IMR-90 (cell line): ENCODE measurements around the gene ATXN7L3. TPM values are rescaled to one million over a fixed set of nuclear protein-coding genes. Genes with fewer than 3 reads are reported as not detected.

Experiments
- ATAC-seq: fragments of 200-7000 bp; cut with Tn5 transposase; 2 replicates; pipeline ENCODE4 v1.9.1; 2020; ENCODE audit warnings: low read depth, mild to moderate bottlenecking, moderate library complexity
- BruUV-seq: library from RNA; stranded (reverse); fragments of 400-500 nt; replicated peaks from 2 replicates; lab custom pipeline; 2021; lab: Mats Ljungman, UMichigan
- CTCF ChIA-PET: fragments of 300-600 bp; formaldehyde crosslinking; extraction: SDS; loops from one replicate; lab custom pipeline; 2021; ENCODE audit warnings: antibody characterized with exemption; lab: Yijun Ruan, JAX
- POLR2A ChIA-PET: fragments of 300-600 bp; sonication (Branson Sonifier 250); formaldehyde crosslinking; loops from one replicate; lab custom pipeline; 2022; ENCODE audit warnings: antibody characterized with exemption; ENCODE audit not compliant: unreplicated experiment; lab: Charles Lee
- DNase-seq: peaks from one replicate; pipeline ENCODE4 v3.0.0; 2013
- H2AFZ ChIP-seq: replicated peaks from 2 replicates; pipeline ENCODE3; 2013; ENCODE audit warnings: low read length, mild to moderate bottlenecking; ENCODE audit not compliant: poor library complexity
- H2AK5ac ChIP-seq: 2 replicates; pipeline ENCODE4 v1.6.1; 2013; ENCODE audit warnings: low read depth, low read length, inconsistent platforms
- H2AK9ac ChIP-seq: replicated peaks from 2 replicates; pipeline ENCODE3; 2013; ENCODE audit warnings: mild to moderate bottlenecking, low read depth, low read length, moderate library complexity; ENCODE audit not compliant: poor library complexity
- H2BK120ac ChIP-seq: 2 replicates; pipeline ENCODE4 v1.6.1; 2013; ENCODE audit warnings: low read depth, low read length, inconsistent platforms
- H2BK15ac ChIP-seq: 3 replicates; pipeline ENCODE4 v1.6.1; 2013; ENCODE audit warnings: low read depth, low read length, inconsistent platforms
- H2BK20ac ChIP-seq: 2 replicates; pipeline ENCODE4 v1.6.1; 2013; ENCODE audit warnings: low read depth, mild to moderate bottlenecking, inconsistent platforms, low read length, moderate library complexity
- H2BK5ac ChIP-seq: 2 replicates; pipeline ENCODE4 v1.6.1; 2013; ENCODE audit warnings: mild to moderate bottlenecking, low read depth, low read length, inconsistent platforms; ENCODE audit not compliant: poor library complexity, severe bottlenecking
- H3K14ac ChIP-seq: replicated peaks from 2 replicates; pipeline ENCODE4 v1.6.1; 2013; ENCODE audit warnings: low read depth, low read length, inconsistent platforms
- H3K18ac ChIP-seq: 2 replicates; pipeline ENCODE4 v1.6.1; 2013; ENCODE audit warnings: low read depth, low read length, control low read depth
- H3K23ac ChIP-seq: 2 replicates; pipeline ENCODE4 v1.6.1; 2013; ENCODE audit warnings: low read depth, low read length, inconsistent platforms
- H3K27ac ChIP-seq: 2 replicates; pipeline ENCODE4 v1.5.1; 2013; ENCODE audit warnings: mild to moderate bottlenecking, control low read depth, low read length; ENCODE audit not compliant: insufficient read depth
- H3K27me3 ChIP-seq: 2 replicates; pipeline ENCODE4 v1.6.1; 2013; ENCODE audit warnings: low read length; ENCODE audit not compliant: control insufficient read depth, insufficient read depth
- H3K36me3 ChIP-seq: 2 replicates; pipeline ENCODE4 v1.6.1; 2013; ENCODE audit warnings: low read length, mixed read lengths; ENCODE audit not compliant: control insufficient read depth, insufficient read depth
- H3K4ac ChIP-seq: 2 replicates; pipeline ENCODE4 v1.6.1; 2013; ENCODE audit warnings: low read depth, low read length, inconsistent platforms
- H3K4me1 ChIP-seq: 2 replicates; pipeline ENCODE4 v1.6.1; 2013; ENCODE audit warnings: low read length, mixed read lengths; ENCODE audit not compliant: control insufficient read depth, insufficient read depth
- H3K4me2 ChIP-seq: 2 replicates; pipeline ENCODE4 v1.6.1; 2013; ENCODE audit warnings: low read depth, mild to moderate bottlenecking, control low read depth, low read length, moderate library complexity
- H3K4me3 ChIP-seq: 2 replicates; pipeline ENCODE4 v1.5.1; 2013; ENCODE audit warnings: low read depth, mild to moderate bottlenecking, control low read depth, low read length, moderate library complexity; ENCODE audit not compliant: insufficient read depth
- H3K56ac ChIP-seq: 2 replicates; pipeline ENCODE4 v1.6.1; 2013; ENCODE audit warnings: low read length, inconsistent platforms; ENCODE audit not compliant: insufficient read depth; ENCODE audit errors: extremely low read depth
- H3K79me1 ChIP-seq, 2 experiments: 2 replicates each; pipeline ENCODE4 v1.6.1; 2013; ENCODE audit warnings: low read length in 2 of 2, inconsistent platforms in 1 of 2, low read depth in 1 of 2
- H3K9ac ChIP-seq: 2 replicates; pipeline ENCODE4 v1.6.1; 2013; ENCODE audit warnings: low read depth, low read length, control low read depth
- H3K9me1 ChIP-seq: 2 replicates; pipeline ENCODE4 v1.6.1; 2013; ENCODE audit warnings: low read length, inconsistent platforms; ENCODE audit not compliant: insufficient read depth
- H3K9me3 ChIP-seq: 2 replicates; pipeline ENCODE4 v1.6.1; 2013; ENCODE audit warnings: low read length; ENCODE audit not compliant: control insufficient read depth, insufficient read depth
- H4K20me1 ChIP-seq: 2 replicates; pipeline ENCODE4 v1.6.1; 2013; ENCODE audit warnings: low read length, inconsistent platforms; ENCODE audit not compliant: insufficient read depth
- H4K5ac ChIP-seq: 2 replicates; pipeline ENCODE4 v1.6.1; 2013; ENCODE audit warnings: mild to moderate bottlenecking, low read depth, low read length, control low read depth
- H4K8ac ChIP-seq, 2 experiments: 2 replicates each; pipeline ENCODE4 v1.6.1; 2013; ENCODE audit warnings: low read depth in 2 of 2, low read length in 2 of 2, control low read depth in 1 of 2, inconsistent platforms in 1 of 2
- H4K91ac ChIP-seq: 2 replicates; pipeline ENCODE4 v1.6.1; 2013; ENCODE audit warnings: low read depth, low read length, inconsistent platforms; ENCODE audit not compliant: insufficient read depth
- BHLHE40 ChIP-seq: fragments of 150-350 bp; IDR thresholded peaks from 2 replicates; pipeline ENCODE4 v1.6.1; 2016; ENCODE audit warnings: mild to moderate bottlenecking, low read depth, low read length
- CHD1 ChIP-seq: IDR thresholded peaks from 2 replicates; pipeline ENCODE4 v1.6.1; 2012; ENCODE audit warnings: low read depth, low read length, improper control_type of control experiment
- CTCF ChIP-seq: conservative IDR thresholded peaks from 2 replicates; pipeline ENCODE4 v1.5.1; 2012; ENCODE audit warnings: mild to moderate bottlenecking, low read depth, low read length, improper control_type of control experiment
- ELK1 ChIP-seq: fragments of 150-350 bp; IDR thresholded peaks from 2 replicates; pipeline ENCODE4 v1.6.1; 2016; ENCODE audit warnings: low read depth, mild to moderate bottlenecking, low read length, moderate library complexity, borderline replicate concordance
- FOS ChIP-seq: fragments of 150-350 bp; IDR thresholded peaks from 2 replicates; pipeline ENCODE4 v1.6.1; 2016; ENCODE audit warnings: low read depth, low read length
- MAFK ChIP-seq: IDR thresholded peaks from 2 replicates; pipeline ENCODE4 v1.6.1; 2012; ENCODE audit warnings: low read depth, low read length, improper control_type of control experiment
- MXI1 ChIP-seq: IDR thresholded peaks from 2 replicates; pipeline ENCODE4 v1.6.1; 2012; ENCODE audit warnings: low read depth, mild to moderate bottlenecking, low read length, moderate library complexity, borderline replicate concordance
- NFE2L2 ChIP-seq: fragments of 150-350 bp; IDR thresholded peaks from 2 replicates; pipeline ENCODE4 v1.6.1; 2016; ENCODE audit warnings: low read depth, mild to moderate bottlenecking, low read length
- RAD21 ChIP-seq: IDR thresholded peaks from 2 replicates; pipeline ENCODE4 v1.6.1; 2012; ENCODE audit warnings: low read length, improper control_type of control experiment
- RCOR1 ChIP-seq: IDR thresholded peaks from 2 replicates; pipeline ENCODE4 v1.6.1; 2012; ENCODE audit warnings: mild to moderate bottlenecking, low read length, improper control_type of control experiment; ENCODE audit not compliant: insufficient replicate concordance
- USF2 ChIP-seq: fragments of 150-350 bp; IDR thresholded peaks from 2 replicates; pipeline ENCODE4 v1.6.1; 2017; ENCODE audit warnings: mild to moderate bottlenecking, antibody characterized with exemption, low read length, low read depth
- WGBS, 2 experiments: methylation state at CpG; one replicate each; pipeline versions ENCODE4 v1.1.5 to v1.1.7; 2013; ENCODE audit warnings: missing lambda C conversion rate in 2 of 2; ENCODE audit not compliant: insufficient read length in 1 of 2; ENCODE audit errors: extremely low coverage in 2 of 2; 5-methylcytosine and 5-hydroxymethylcytosine counted together
- dilution Hi-C: fragments of 300-500 bp; cut with HindIII; formaldehyde crosslinking; loops from one replicate; pipeline ENCODE4 v1.14.3; 2018; ENCODE audit warnings: low sequenced_read_pairs; ENCODE audit not compliant: unreplicated experiment
- in situ Hi-C: fragments of 300-500 bp; cut with MboI; formaldehyde crosslinking; loops from 3 replicates; pipeline ENCODE4 v1.14.3; 2019; ENCODE audit warnings: low sequenced_read_pairs, inconsistent platforms, mixed read lengths
- intact Hi-C: fragments of 100-400 bp; cut with micrococcal nuclease; formaldehyde crosslinking; loops from 2 replicates; pipeline ENCODE4 v1.10.0; 2022
- polyA plus RNA-seq, 3 experiments: library from polyadenylated mRNA; depleted of rRNA; stranded (reverse); fragments of >200 nt; gene quantifications; 2 replicates each; pipeline ENCODE4 v1.2.3, GENCODE V29; 2012; ENCODE audit warnings: low replicate concordance in 1 of 3
- total RNA-seq: library from RNA; depleted of rRNA; stranded (reverse); fragments of >200 nt; gene quantifications from 2 replicates; pipeline ENCODE4 v1.2.3, GENCODE V29; 2012

Gene ATXN7L3
- total and polyA plus RNA-seq, 2 of the 4 experiments (the other 2 are of a cell fraction): 17.2 to 40.9 TPM

GRCh38 chr17:44232061-44232460 lies 32.4 kb upstream of the ATXN7L3 start:
- Histone ChIP-seq H3K79me1 (no peaks in the 10 kb centered on the region), H3K9ac (no peak overlapping the region), H2AK5ac (no peak overlapping the region), H4K5ac (no peak overlapping the region), H2AK9ac (no peak overlapping the region), H3K14ac (no peak overlapping the region), H2BK120ac (no peak overlapping the region), H2BK15ac (no peak overlapping the region), H3K4ac (no peak overlapping the region), H3K18ac (no peak overlapping the region), H3K56ac (no peak overlapping the region), H3K23ac (no peak overlapping the region), H3K27ac (no peak overlapping the region), H3K9me1 (no peaks in the 10 kb centered on the region), H3K27me3 (peaks cover 24% of the 10 kb centered on the region; the same call in 1 of the 2 replicates), H4K8ac (no peak overlapping the region), H3K4me1 (no peaks in the 10 kb centered on the region), H3K4me2 (no peak overlapping the region), H2AFZ (no peak overlapping the region), H2BK20ac (no peak overlapping the region), H3K9me3 (no peaks in the 10 kb centered on the region), H3K4me3 (no peak overlapping the region), H4K91ac (no peak overlapping the region), H4K20me1 (no peaks in the 10 kb centered on the region), H2BK5ac (no peak overlapping the region), H3K36me3 (no peaks in the 10 kb centered on the region)
- DNase-seq (no peak), ATAC-seq (no peak)
- no CpG with 5 or more reads among the region's 7 CpGs for WGBS, 2 experiments
- intact Hi-C loops: no loop called here
- TF ChIP-seq MXI1 (no peak), MAFK (no peak), CTCF (no peak), USF2 (no peak), FOS (no peak), RAD21 (no peak), ELK1 (no peak), BHLHE40 (no peak), NFE2L2 (no peak), CHD1 (no peak), RCOR1 (no peak)
- ChIA-PET CTCF (no interaction called here), POLR2A (no interaction called here)
- in situ Hi-C loops: no loop called here
- dilution Hi-C loops: no loop called here
- BruUV-seq: no TSS peak
